NCI-H2196 treated with DMSO at 0.1 percent for 48 hours (cell line): ENCODE results near the gene GSK3A.
A peak's percentile ranks its signal among the peaks of the same experiment; 100 is the strongest.

ENCODE experiments used
- DNase-seq: peaks from one replicate; lab custom pipeline; 2025; ENCODE audit not compliant: unreplicated experiment; lab: John Stamatoyannopoulos, UW

The GSK3A gene

DNA sequence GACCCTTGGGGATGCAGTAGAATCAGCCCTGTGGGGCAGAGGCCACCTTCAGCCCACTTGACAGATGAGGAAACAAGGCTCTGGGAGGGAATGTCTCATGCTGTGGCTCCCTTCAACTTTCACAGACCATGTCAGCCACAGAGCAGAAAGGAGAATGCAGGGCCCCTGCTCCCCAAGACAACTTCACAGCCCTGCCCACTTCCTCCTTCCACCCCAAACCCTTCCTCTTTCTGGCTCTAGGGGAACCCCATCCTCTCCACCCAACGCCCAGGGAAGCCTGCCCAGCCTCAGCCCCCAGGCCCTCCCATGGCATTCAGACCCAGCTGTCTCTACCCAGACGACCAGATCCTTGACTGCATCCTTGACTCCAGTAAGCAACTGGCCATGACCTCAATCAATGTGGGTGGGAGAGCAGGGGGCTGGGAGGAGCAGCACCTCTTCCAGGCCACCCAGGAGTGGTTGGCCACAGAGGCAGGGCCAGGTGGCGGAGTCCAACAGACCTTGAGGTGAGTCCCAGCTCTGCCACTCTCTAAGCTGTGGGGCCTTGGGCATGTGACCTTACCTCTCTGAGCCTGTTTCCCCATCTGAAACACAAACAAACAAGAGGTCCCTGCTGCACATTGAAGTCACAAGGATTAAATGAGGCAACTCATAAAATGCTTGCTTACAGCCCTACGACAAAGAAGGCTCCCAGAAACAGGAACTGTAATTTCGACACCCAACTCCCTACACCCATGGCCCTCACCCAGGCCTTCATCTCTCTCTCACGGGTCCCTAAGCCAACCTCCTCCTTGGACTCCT lies 40.7 kb downstream of the GSK3A start:
- no peak for DNase-seq

DNA sequence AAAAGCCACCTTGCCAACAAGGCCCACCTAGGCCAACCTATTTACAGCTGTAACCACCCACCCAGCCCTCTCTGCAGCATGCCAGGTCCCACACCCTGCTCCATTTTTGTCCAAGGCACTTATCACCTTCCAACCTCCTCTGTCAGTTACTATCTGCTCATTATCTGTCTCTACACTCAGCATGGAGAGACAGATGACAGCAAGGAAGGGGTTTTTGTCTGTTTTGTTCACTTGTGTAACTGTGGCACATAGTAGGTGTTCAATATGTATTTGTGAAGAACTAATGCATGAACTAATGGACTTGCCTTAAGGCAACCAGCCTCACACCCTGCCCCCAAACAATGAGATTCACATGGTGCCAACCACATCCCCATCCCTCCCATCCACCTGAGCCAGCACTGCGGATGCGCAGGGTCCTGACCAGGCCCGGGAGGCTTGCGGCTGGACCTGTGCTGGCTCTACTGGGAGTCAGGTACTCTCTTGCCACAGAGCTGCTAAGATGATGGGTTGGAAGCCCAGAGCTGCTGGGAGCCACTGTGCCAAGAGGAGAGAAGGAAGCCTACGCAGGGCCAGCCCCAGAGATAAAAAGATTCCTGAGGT lies 42.2 kb downstream of the GSK3A start:
- DNase-seq, result no peak

DNA sequence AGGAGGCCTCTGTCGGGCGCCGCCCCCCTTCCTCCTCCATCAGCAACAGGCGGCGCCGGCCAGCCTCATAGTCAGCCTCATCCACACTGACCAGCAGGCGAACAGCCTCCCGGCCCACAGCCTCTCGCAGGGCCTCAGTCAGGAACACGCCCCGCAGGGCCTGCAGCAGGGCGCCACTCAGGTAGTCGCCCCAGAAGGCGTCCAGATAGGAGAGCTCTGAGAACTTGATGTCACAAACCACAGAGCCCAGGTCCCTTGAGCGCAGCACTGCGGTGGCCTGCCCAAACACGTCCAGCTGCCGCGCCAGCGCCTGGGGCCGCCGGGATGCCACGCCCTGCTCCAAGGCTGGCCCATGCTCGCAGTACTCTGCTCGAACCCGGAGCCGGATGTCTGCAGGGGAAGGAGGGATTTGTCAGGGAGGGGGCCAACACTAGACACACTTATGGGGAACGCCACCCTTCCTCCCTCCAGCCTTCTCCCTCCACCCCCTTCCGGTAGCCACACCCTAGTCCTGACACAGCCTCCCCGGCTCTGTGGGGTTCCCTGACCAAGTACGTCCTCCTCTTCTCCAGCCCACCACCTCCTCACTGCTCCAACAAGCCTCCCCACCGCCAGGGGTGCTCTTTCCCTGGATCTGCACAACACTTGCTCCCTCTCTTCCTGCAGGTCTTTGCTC lies 42.8 kb downstream of the GSK3A start:
- no peak for DNase-seq

DNA sequence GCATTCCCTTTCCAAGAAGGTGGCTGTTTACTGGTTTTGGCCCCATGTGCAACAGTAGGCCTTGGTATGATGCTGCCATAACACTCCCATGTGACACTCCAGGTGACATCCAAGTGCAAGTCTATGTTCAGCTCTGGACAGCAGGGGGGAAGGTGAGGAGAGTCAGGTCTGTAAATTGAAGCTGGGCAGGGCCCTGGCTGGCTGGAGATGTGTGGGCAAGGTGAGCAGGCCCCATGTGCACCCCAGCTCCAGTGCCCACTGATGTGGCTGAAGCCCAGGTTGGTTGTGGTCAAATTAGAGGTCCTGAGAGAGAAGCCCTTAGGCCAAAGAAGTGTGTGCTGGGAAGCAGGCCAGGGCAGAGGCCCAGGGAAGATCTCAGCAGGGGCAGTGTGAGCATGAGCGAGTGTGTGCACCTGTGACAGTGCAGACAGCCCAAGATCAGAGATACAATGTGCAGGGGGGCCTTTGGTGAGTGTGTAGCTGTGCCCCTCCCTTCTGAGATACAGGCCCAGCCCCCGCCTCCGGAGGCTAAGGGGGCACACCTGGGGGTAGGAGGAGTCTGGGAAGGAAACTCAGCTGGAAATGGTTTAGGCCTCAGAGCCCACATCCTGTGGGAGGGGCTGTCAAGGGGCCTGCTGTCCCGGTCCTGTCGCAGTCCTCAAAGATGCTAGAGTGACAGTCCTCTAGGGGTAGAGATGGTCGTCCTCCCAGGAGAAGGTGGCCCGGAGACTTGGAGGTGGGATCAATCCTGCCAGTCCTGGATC lies 43.5 kb downstream of the GSK3A start:
- no peak for DNase-seq

DNA sequence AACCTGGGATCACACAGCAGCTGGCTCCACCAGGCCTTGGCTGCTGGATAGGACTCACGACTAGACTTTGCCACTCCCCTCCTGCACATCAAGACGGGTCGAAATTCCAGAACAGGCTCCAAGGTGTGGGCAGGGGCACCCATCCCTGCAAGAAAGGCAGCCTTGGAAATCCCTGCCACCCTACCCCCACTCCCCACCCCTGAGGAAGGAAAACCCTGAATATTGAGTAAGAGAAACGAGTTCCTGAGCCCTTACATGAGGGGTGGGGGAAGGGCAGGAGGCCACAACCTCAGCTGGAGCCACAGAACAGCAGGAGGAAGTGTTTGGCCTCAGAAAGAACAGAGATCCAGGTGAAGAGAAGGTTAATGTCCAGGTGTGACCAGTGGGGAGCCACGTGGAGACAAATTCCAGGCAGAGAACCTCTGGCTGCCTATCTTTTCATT lies 45.0 kb downstream of the GSK3A start:
- no peak for DNase-seq

DNA sequence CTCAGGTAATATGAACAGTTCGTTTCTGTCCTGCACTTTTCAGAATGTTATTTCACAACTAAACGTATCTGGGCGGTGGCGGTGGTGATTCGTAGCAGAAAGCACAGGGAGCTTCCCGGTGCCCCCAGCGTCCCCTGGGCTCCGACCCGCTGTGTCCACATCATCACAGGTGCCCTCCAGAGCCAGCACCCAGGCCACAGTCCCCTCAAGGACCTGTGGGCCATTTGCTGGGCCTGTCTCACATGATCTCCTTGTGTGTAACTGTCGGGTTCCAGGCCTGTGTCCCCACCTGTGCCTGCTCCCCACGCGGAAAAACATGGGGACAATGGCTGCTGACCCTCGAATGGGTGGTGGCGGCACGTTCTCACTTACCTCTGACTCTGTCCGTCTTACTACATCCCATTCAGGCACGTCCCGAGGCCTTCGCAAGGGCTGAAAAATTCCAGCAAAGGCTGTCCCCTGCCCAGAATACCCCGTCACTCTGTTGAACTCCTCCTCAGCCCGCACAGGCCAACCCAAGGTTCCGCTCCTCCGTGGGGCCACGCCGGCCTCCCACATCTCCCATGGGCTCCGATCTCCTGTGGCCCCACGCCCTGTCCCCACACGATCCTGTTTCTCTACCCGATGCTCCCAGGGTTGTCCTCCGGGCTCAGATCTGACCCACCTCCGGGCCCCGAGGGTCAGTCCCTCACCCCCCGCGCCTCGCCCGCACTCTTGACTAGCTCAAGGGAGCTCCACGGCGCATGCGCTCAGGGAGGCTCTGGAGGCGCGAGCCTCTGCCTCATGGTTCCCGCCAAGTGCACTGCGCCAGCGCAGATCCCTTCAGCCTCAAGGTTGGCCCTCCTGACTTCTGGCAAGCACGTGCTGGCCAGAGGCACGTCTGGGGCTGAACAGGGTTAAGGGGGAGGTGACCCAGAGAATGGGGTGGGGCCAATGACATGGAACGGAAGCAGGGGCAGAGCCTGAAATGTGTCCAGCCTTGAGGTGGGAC lies 46.1 kb downstream of the GSK3A start:
- DNase-seq, result no peak

DNA sequence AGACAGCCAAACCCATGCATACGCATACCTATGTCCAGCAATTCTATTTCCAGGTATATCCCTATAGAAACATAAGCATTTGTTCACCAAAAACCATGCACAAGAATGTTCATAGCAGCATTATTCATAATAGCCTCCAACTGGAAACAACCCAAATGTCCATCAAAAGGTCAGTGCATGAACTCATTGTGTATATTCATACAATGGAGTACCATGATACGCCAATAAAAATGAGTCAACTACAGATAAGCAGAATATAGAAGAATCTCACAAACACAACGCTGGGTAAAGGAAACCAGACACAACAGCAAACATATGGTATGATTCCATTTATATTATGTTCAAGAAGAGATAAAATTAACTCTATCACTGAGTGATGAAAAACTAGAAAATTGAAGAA lies 48.7 kb downstream of the GSK3A start:
- no peak for DNase-seq

DNA sequence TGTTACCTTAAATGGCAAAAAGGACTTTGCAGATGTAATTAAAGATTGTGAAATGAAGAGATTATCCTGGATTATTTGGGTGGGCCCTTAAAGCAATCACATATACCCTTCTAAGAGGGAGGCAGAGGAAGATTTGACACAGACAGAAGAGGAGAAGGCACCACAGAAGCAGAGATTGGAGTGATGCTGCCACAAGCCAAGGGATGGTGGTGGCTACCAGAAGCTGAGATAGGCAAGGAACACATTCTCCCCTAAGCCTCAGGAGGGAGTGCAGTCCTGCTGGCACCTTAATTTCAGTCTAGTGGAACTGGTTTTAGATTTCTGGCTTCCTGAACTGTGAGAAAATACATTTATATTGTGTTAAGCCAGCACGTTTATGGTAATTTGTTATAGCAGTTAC lies 49.1 kb downstream of the GSK3A start:
- no peak for DNase-seq

DNA sequence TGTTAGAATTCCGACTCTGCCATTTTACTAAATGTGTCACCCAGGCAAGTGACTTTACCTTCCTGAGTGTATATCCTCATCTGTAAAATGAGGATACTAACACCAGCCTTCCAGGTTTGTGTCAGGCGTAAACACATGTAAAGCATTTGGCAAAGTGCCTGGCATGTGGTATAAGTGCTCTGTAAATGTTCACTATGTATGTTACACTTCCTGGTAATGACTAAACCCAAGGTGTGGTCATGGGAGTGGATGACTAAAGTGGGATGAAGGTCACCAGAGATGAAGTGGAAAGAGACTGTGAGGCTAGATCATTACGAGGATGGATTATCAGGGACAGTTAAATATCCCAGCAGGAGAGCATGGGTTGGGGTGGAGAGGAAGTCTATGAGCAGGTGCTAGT lies 50.5 kb downstream of the GSK3A start:
- DNase-seq, result peak; percentile 54

DNA sequence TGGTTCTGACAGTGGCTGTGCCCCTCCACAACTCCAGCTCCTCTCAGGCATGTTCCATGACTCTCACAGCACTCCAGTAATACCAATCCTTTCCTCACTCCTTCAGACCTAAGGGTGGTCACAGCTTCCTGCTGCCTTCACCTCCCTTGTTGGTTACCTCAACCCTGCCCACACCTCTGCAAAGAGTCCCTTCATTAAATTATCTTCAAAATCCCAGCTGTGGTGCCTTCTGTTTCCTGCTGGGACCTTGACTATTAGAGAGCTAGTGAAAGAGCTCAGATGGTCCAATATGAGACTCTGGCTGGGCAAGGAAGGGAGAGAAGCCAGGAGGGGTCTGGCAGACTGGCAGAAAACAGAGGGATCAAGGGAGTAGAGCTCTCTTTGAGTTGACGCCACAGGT lies 51.1 kb downstream of the GSK3A start:
- no peak for DNase-seq

DNA sequence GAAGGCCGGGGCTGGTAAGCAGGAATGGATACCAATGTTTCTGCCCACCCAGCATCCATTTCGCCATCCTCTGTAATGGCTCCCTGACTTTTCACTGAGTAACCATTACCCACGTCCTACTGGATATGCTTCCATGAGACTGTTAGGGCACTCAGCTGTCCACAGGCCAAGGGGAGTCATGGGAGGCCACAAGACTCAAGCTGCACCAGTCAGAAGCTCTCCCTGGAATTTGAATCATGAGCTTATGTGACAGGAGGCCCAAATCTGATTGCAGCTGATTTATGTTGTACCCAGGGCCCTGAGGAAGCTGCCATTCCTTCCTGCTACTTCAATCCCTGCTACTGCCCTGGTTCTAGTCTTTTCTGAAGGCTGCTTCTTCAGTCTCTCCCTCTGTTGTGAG lies 53.3 kb downstream of the GSK3A start:
- DNase-seq, result no peak

DNA sequence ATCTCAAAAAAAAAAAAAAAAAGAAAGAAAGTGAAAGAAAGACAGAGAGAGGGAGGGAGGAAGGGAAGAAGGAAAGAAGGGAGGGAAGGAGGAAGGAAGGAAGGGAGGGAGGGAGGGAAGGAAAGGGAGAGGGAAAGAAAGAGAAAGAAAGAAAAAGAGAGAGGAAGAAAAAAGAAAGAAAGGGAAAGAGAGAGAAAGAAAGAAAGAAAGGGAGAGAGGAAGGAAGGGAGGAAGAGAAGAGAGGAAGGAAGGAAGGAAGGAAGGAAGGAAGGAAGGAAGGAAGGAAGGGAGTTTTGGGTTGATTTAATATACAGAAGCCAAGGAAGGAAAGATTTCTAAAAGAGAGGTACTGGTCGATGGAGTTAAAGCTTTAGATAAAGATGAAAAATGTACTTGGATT lies 53.7 kb downstream of the GSK3A start:
- DNase-seq, result no peak

DNA sequence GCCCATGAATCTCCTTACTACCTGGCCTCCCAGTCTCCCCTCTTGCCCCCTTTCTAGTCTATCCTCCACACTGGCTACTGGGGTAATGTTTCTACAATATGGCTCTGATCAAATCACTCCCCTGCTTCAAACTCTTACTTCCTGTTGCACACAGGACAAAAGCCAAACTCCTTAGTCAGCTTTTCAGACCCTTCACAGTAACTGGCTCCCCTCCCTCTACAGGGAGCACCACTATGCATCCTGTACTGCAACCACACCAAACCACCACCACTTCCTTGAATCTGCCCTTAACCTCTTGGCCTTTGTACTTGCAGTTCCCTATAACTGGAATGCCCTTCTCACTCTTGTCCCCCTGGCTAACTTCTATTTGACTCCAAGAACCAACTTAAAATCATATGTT lies 57.1 kb downstream of the GSK3A start:
- DNase-seq, result no peak

DNA sequence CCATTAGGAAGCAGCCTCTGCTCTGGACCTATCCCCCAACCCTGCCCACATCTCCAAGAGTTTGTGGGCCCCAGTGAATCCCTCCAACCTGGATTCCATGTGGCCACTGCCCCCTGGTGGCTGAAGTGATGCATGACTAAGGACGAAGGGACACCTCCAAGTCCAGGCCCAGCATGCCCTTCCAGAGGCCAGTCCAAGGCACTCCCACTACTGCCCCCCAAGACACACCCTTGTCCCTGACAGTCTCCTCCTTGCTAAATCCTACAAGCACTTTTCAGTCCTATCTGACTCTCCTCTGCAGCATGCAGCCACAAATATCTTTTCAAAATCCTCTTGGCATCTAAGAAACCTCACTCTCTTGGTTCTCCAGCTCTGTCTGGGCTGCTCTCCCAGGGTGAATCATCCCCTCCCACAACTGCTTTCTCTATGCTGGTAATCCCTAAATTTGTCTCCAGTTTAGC lies 58.0 kb downstream of the GSK3A start:
- DNase-seq, result peak; percentile 52
